Ectodermal cell (in vitro differentiated cells): ENCODE results near the gene CRLF1.
"Not testable (repeated sequence)": the region's sequence is repeated elsewhere in the genome, so short reads cannot be mapped to it uniquely, and the experiment has no call there.

Source experiments
- H3K27ac ChIP-seq: 2 replicates; pipeline ENCODE4 v1.7.0; 2013; ENCODE audit warnings: mild to moderate bottlenecking, low read depth, low read length; ENCODE audit not compliant: insufficient read depth, poor library complexity, severe bottlenecking
- H3K27me3 ChIP-seq: 2 replicates; pipeline ENCODE4 v1.7.0; 2013; ENCODE audit warnings: mild to moderate bottlenecking, low read length; ENCODE audit not compliant: insufficient read depth, control insufficient read depth, poor library complexity, severe bottlenecking
- H3K36me3 ChIP-seq: one replicate; pipeline ENCODE4 v1.7.0; 2013; ENCODE audit warnings: low read length; ENCODE audit not compliant: control insufficient read depth, insufficient read depth
- H3K4me1 ChIP-seq: one replicate; pipeline ENCODE4 v1.7.0; 2013; ENCODE audit warnings: low read length; ENCODE audit not compliant: control insufficient read depth, insufficient read depth
- H3K4me3 ChIP-seq: 2 replicates; pipeline ENCODE4 v1.7.0; 2013; ENCODE audit warnings: low read depth, low read length, control low read depth; ENCODE audit not compliant: insufficient read depth
- H3K9me3 ChIP-seq: 2 replicates; pipeline ENCODE4 v1.7.0; 2013; ENCODE audit warnings: mild to moderate bottlenecking, low read length, moderate library complexity; ENCODE audit not compliant: control insufficient read depth
- WGBS, 2 experiments: methylation state at CpG; one replicate each; pipeline ENCODE4 v1.1.7; 2013; ENCODE audit warnings: missing lambda C conversion rate in 2 of 2; 5-methylcytosine and 5-hydroxymethylcytosine counted together

The CRLF1 gene

DNA sequence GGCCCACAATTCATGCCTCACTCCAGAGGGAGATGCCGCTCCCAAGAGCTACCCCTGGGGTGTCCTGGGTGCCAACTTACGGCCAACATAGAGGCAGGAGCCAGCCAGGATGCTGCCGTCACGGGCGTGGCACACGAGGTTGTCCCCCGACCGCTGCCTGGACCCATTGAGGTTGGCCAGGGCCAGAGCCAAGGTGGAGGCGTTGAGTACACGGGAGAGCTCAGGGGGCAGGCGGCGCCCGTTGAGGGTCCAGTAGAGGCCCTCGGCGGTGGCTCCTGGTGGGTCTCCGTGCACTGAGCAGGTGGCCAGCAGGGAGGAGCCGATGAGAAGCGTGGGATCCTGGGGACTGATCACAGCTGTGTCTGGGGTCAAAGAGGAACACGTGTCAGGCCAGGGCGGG, 7.1 kb downstream of the CRLF1 start:
- no peaks in the 10 kb centered on the region for H3K36me3 ChIP-seq
- H3K4me1 ChIP-seq, result peaks cover 13% of the 10 kb centered on the region
- peaks cover 65% of the 10 kb centered on the region for H3K27me3 ChIP-seq
- no peaks in the 10 kb centered on the region for H3K9me3 ChIP-seq
- no peak overlapping the region for H3K4me3 ChIP-seq
- no peak overlapping the region for H3K27ac ChIP-seq
- WGBS, 2 experiments, result 91 to 92% methylated on average over 20 of the region's 20 CpGs

DNA sequence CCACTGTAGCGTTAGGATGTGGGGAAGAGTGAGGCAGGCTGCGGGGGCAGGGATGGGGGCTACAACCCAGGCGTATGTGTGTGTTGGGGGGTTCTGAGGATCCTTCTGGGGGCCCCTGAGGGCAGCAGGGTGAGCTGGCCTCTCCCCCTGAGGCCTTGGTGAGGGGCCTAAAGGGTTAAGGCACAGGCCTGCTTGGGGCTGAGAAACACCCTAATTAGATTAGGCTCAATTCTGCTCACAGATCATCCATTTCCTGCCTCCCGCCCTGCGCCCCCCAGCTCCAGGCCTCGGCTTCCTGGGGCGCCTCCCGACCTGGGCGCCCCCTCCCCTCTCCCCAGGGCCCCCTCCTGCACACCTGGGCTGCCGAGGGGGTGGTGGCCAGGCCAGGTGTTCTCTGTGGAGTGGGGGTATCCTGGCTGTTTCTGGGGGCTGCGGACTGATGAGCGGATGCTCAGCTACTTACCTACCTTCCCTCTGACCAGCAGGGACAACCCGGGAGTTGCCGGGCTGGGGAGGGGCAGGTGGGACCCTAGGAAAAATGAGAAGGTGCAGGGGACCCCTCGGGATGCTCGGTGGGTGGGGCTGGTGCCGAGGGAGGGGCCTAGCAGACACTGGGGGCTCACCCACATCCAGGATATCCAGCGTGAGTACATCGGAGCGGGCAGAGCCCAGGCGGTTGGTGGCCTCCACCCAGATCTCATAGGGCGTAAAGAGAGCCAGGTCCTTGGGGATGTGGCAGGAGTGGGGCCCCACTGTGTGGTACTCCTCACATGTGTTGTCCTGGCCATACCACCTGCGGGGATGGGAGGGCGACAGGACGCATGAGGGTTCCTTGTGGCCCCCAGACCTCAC, 8.6 kb downstream of the CRLF1 start:
- WGBS, 2 experiments, result 63 to 69% methylated on average over 24 to 25 of the region's 25 CpGs
- Histone ChIP-seq H3K27me3 (peaks cover 59% of the 10 kb centered on the region), H3K36me3 (no peaks in the 10 kb centered on the region), H3K9me3 (no peaks in the 10 kb centered on the region), H3K4me3 (no peak overlapping the region), H3K27ac (no peak overlapping the region), H3K4me1 (peaks cover 13% of the 10 kb centered on the region)

DNA sequence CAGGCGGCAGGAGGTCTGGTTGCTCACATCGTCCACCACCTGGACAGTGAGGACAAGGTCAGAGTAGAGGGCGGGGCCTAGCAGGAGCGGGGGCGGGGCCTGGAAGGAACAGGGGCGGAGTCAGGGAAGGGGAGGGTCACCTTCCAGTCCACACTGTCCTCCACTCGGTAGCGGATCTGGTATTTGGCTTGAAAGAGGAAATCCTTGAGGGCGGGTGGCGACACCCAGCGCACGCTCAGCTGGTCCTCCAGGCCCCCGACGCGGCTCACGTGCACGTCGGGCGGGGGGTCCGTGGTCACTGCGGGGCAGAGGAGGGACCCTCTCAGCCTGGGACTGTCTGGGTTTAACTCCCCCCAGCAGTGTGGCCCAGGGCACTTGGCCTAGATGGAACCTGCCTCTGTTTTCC, 9.8 kb downstream of the CRLF1 start:
- 70 to 78% methylated on average over 21 of the region's 21 CpGs for WGBS, 2 experiments
- Histone ChIP-seq H3K4me1 (peaks cover 13% of the 10 kb centered on the region), H3K36me3 (no peaks in the 10 kb centered on the region), H3K27ac (no peak overlapping the region), H3K4me3 (no peak overlapping the region), H3K9me3 (no peaks in the 10 kb centered on the region), H3K27me3 (peaks cover 47% of the 10 kb centered on the region)

DNA sequence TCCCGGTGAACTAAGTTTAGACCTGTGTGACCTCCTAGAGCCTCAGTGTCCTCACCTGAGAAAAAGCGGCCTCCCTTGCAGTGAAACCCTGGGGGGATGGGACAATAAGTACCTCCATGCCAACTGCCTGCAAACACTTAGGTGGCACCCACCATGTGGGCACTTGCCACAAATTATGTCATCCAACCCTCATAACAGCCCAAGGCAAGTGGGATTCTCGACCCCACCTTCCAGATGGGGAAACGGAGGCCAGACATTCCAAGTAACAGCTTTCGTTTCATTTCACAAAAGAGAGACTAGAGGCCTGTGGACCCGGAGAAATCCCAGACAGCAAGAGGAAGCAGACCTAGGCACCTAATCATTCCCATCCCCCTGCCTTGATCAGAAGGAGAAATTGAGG, 11.1 kb downstream of the CRLF1 start:
- Histone ChIP-seq H3K27ac (no peak overlapping the region), H3K9me3 (no peaks in the 10 kb centered on the region), H3K4me1 (peaks cover 13% of the 10 kb centered on the region), H3K27me3 (peaks cover 36% of the 10 kb centered on the region), H3K4me3 (no peak overlapping the region), H3K36me3 (no peaks in the 10 kb centered on the region)
- 80 to 84% methylated on average over 6 of the region's 6 CpGs for WGBS, 2 experiments

DNA sequence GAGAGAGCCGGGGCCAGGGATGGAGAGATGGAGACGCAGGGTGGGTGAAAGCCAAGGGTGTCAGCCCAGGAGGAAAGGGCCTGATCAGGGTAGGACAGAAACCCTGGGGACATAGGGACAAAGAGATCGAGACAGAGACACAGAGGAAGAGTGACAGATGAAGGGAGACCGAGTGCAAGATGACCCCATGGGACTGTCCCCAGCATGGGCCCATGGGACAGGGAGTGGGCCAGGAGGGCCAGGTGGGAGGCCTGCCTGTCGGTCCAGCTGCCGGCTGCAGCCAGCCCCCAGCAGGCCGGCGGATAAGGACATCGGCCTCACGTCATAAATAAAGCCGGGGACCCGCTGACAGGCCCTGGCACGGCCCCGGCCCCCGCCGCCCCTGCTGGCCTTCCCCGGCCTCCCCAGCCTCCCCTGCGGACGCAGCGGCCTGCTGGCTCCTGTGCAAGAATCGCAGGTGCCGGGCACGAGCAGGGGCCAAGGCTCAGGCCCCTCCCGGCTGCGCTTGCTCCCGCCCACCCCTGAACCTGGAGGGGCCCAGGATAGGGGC, 11.7 kb downstream of the CRLF1 start:
- Histone ChIP-seq H3K27me3 (peaks cover 36% of the 10 kb centered on the region), H3K4me1 (peaks cover 13% of the 10 kb centered on the region), H3K4me3 (peak overlapping the region; percentile 42), H3K27ac (no peak overlapping the region), H3K9me3 (no peaks in the 10 kb centered on the region), H3K36me3 (no peaks in the 10 kb centered on the region)
- 41% methylated on average over 26 of the region's 26 CpGs for WGBS, 2 experiments

DNA sequence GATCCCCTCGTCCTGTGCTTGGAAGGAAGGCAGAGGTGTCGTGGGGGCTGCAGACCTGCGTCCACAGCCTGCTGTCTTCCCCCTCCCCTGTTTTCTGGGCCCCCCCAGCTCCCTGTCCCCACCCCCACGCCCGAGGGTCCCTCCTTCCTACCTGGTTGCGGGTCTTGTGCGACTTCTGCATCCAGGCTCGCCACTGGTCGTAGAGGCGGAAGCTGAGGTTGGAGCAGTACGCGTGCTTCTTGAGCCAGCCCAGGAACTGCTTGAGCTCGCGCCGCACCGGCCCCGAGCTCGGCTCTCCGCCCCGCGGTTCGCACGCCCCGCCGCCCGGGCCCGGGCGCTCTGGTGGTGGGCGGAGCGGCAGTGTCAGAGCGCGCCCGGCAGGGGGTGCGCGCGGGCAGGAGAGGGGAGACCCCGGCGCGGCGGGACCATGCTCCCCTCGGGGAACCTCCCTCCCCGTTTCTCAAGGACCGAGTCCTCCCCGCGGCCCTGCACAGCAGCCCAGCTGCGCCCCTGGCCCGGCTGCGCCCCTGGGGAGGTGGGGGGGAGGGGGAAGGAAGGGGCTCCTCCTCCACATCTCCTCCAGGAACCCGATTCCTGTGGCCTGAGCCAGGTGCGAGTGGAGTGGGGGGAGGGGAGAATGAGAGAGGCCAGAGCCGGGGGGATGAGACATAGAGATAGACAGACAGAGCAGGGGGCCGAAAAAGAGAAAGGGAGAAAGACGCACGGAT, 12.3 kb downstream of the CRLF1 start:
- H3K4me3 ChIP-seq, result peak overlapping the region; percentile 42
- H3K9me3 ChIP-seq, result no peaks in the 10 kb centered on the region
- no peak overlapping the region for H3K27ac ChIP-seq
- H3K4me1 ChIP-seq, result peaks cover 13% of the 10 kb centered on the region
- peaks cover 30% of the 10 kb centered on the region for H3K27me3 ChIP-seq
- no peaks in the 10 kb centered on the region for H3K36me3 ChIP-seq
- 1% methylated on average over 49 to 54 of the region's 54 CpGs for WGBS, 2 experiments

DNA sequence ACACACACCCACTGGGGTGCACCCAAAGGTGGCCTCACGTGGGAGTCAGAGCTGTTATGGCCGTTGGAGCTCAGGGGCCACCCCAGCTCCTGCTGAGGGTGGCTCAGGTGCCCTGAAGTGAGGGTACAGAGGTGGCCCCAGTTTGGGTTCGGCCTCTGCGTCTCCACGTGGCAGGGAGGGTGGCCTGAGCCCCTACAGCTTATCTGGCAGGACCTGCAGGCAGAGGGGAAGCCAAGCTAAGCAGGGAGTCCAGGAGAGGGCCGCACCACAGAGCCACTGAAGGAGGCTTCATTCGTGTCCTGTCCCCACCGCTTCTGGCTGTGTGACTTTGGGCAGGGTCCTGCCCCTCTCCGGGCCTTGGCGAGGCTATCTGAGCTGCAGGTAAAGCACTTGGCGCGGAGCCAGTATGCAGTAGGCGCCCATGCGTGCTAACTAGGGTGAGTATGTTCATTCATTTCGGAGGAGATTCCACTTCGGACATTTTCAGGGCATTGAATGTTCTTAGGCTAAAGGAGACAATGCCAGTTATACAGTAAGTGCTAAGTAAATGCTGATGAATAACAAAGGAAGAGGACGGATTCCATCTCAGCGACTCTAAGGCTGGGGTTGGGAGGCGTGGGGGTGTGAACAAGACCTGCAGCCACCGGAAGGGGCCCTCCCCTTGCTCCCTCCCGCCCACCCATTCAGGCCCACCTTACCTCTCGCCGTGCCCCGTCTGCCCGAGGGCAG, 13.1 kb downstream of the CRLF1 start:
- no peaks in the 10 kb centered on the region for H3K9me3 ChIP-seq
- H3K27ac ChIP-seq, result no peak overlapping the region
- peak overlapping the region; percentile 42 for H3K4me3 ChIP-seq
- H3K27me3 ChIP-seq, result peaks cover 29% of the 10 kb centered on the region
- WGBS, 2 experiments, result 25% methylated on average over 24 to 25 of the region's 25 CpGs
- peaks cover 13% of the 10 kb centered on the region for H3K4me1 ChIP-seq
- no peaks in the 10 kb centered on the region for H3K36me3 ChIP-seq

DNA sequence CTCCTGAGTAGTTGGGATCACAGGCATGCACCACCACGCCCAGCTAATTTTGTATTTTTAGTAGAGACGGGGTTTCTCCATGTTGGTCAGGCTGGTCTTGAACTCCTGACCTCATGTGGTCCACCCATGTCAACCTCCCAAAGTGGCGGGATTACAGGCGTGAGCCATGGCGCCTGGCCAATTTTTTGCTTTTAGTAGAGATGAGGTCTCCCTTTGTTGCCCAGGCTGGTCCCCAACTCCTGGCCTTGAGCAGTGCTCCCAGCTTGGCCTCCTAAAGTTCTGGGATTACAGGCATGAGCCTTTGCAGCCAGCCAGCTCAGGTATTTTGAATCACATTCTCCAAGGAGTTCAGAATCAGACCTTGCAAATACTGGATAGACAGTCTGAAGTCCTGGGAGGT, 13.9 kb downstream of the CRLF1 start:
- not testable (repeated sequence) for H3K27ac ChIP-seq, H3K4me3 ChIP-seq

DNA sequence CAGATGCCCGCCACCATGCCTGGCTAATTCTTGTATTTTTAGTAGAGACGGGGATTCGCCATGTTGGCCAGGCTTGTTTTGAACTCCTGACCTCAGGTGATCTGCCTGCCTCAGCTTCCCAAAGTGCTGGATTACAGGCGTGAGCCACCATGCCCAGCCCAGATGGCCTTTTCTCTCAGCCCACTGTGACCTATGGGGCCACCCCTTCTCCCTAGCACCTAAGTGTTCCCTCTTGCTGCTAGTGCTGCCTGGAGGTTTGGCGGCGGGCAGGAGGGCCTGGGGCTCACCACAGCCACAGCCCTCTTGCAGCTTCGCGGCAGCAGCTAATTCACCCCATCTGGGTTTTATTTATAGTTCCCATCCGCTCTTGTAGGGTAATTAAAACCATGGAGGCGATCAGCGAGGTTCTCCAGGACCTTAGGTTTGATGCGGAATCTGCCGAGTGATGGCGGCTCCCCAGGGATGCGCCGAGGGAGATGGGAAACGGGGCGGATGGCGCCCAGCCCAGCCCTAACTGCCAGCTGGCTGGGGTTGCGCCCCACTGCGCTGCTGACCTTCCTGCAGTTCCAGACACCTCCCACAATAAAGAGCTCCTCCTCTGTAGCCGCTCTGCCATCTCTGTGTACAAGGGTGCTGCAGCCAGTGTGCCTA, 14.7 kb downstream of the CRLF1 start:
- whole genome bisulfite sequencing, 2 experiments, result 95 to 96% methylated on average over 22 of the region's 22 CpGs
- no peak overlapping the region for H3K4me3 ChIP-seq
- peaks cover 25% of the 10 kb centered on the region for H3K27me3 ChIP-seq
- H3K27ac ChIP-seq, result no peak overlapping the region
- no peaks in the 10 kb centered on the region for H3K9me3 ChIP-seq
- H3K4me1 ChIP-seq, result peaks cover 13% of the 10 kb centered on the region
- H3K36me3 ChIP-seq, result no peaks in the 10 kb centered on the region

More for the DNA sequence above, 13.9 kb downstream of the CRLF1 start:
- Histone ChIP-seq H3K27me3 (peaks cover 25% of the 10 kb centered on the region), H3K4me1 (peaks cover 13% of the 10 kb centered on the region)
- H3K36me3 ChIP-seq, H3K9me3 ChIP-seq: not testable (repeated sequence)
- WGBS, 2 experiments, result 86 to 91% methylated on average over 5 of the region's 5 CpGs
